Dedifferentiated amniotic fluid mesenchymal stem cell (primary cell): Measurements from ENCODE around the gene JMJD1C.
"Not testable (repeated sequence)": the region's sequence is repeated elsewhere in the genome, so short reads cannot be mapped to it uniquely, and the experiment has no call there.

Source experiments
- DNase-seq: peaks from one replicate; pipeline ENCODE4 v3.0.0-alpha.2; 2016; ENCODE audit errors: extremely low spot score

Gene JMJD1C

DNA sequence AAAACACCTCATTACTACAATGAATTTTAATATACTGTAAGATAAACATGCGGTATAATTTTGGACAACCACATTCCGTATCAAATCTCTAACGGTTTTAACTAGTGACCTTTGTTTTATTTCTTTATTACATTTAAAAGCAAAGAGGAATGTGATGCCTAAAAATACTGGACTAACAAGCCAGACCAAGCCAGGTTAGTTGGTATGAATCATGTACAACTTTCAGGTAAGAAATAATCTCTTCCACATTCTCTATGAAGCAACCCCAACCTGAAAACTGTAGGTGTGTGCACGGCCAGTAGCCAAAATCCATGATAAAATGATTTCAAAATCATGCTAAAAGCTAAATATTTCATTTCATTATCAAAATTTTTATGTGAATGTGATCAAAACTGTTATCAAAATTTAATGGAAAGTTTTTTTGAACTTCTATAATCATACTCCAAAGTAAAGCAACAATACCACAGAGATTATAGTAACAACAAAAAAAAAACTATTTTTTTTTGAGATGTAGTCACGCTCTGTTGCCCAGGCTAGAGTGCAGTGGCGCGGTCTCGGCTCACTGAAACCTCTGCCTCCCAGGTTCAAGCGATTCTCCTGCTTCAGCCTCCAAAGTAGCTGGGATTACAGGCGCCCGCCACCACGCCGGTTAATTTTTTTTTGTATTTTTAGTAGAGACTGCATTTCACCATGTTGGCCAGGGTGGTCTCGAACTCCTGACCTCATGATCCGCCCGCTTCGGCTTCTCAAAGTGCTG, 205.5 kb downstream of the JMJD1C start:
- no peak for DNase-seq

DNA sequence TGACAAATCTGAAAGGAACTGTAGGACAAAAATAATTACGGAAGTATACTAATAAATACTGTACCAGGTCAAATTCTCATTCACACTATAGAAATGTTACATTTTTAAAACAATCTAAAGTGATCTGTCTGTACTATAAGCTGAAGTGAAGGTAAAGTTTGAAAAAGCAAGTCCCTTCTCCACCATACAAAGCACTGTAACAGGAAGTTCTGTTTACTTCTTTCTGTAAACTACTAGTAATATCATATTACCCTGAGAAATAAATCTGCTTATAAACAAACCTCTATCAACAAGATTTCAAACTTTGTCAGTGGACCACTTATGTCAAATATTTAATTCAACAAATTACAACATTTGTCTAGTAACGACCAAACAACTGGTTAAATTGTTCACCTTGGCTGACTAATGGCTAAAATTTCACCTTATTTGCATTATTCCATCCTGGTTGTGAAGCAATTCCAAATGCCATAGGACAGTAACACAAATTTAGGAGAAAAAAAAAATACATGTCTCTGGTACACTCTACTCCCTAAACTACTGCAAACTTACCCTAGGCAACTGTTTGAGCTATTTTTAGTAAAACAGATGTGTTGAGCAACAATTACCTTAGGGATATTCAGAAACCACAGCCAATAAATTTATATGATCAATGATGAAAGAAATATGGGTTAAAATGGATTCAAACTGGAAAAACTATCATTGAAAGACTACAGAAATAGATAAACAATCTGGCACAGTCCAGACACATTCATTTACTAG, 206.7 kb downstream of the JMJD1C start:
- DNase-seq: no peak

DNA sequence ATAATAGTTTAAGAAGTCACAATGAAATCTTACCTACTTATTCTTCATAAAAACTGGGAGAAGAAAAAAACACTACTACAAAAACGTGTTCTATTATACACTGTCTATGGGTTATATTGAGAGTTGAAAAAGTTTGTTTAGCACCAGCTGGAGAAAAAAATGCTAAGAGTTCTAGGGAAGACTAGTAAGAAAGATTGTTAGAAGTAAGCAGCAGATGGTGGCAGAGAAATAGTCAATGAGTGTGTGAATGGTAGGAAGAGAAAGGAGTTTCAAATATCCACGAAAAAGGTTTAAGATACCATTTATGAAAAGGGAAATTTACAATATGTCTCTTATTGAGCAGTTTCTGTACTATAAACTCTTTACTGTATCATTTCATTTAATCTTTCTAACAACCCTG, 208.0 kb downstream of the JMJD1C start:
- no peak for DNase-seq

DNA sequence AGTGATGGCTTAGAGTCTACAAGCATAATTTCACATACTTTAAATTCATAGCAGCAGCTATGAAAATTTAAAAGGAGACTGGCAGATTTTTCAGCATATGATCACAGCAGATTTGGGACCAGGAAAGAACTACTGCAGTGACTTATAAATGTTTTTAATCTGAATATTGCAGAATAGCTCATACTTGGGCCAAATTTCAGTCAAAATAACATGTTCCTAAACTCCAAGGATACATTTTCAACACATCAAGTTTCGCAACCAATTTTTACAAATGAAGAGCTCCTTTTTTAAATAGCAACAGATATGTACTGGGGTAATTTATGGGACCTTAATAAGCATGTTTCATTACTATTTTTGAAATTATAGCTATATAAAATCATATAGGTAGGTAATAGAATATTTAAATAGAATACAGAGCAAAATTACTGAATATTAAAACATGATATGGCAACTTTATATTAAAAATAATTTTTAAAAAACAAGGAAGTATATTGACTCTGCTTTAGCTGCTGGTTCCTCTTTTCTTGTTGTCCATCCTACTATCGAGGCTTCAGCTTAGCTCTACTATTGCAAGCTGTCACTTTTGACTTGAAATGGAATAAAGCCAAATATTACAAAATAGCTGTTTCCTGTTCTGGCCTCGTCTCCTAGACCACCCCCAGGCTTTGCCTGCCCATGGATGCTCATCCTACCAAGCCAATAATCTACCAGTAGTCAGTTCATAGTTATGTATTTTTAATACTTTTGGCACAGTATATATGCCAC, 209.6 kb downstream of the JMJD1C start:
- DNase-seq: no peak

DNA sequence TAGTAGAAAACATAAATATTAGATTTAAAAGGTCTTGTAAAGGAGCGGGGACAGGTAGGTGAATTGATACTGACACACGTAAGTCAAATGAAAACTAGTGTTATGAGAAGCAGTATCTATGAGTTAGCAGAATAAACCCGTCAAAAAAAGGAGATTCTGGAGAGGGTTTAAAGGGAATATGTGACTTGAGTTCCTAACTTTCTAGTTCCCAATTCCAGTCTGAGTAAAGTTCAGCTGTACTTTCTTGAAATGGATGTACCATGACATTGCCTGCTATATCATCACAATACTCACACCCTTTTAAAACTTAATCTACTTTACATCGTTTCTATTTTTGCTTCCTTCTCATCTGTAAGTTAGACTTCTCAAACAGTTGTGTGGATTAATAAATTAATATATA, 210.5 kb downstream of the JMJD1C start:
- DNase-seq: no peak

DNA sequence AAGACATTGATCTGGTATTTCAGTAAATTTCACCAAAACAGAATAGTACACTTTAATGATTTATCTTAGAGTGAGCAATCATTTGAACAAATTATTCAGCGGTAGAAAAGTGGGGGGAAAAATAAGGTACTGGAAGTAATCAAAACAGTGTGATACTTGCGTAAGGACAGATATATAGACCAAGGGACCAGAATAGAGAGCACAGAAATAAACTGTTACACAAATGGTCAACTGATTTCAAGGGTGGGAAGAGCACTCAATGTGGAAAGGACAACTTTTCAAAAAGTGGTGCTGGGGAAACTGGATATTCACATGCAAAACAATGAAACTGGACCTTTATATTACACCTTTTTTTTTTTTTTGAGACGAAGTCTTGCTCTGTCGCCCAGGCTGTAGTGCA, 212.7 kb downstream of the JMJD1C start:
- DNase-seq: no peak

DNA sequence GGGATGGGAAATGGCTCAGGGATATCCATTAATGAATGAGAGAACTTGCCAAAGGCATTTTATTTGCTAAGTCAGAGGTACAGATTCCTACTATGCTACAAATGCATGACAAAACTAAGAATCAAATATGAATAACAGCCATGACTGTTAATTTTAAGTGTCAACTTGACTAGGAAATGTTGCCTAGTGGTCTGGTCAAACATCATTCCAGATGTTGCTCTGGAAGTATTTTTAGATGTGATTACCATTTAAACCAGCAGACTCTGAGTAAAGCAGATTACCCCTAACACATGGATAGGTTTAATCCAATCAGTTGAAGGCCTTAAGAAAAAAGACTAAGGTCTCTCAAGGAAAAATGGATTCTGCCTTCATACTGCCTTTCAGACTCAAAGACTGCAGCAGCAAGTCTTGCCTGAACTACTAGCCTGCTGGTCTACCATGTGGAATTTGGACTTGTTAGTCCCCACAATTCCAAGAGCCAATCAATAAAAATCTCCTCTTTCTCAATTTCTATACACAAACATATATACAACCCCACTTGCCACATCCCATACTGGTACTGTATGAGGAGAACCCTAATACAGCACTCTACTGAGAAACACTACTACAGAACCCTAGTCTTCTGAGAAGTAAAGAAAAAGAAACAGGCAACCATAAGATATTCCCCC, 213.5 kb downstream of the JMJD1C start:
- DNase-seq: no peak

DNA sequence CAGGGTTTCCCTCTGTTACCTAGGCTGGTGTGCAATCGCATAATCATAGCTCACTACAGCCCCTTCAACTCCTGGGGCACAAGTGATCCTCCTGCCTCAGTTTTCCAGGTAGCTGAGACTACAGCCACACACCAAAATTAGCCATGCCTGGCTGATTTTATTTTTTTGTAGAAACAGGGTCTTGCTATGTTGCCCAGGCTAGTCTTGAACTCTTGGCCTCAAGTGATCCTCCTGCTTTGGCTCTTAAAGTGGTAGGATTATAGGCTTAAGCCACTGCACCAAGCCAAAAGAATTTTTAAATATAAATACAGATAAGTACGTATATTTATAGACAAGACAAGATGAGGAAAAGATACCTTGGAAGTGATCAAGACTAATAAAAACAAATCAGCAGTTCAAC, 215.7 kb downstream of the JMJD1C start:
- DNase-seq: no peak

DNA sequence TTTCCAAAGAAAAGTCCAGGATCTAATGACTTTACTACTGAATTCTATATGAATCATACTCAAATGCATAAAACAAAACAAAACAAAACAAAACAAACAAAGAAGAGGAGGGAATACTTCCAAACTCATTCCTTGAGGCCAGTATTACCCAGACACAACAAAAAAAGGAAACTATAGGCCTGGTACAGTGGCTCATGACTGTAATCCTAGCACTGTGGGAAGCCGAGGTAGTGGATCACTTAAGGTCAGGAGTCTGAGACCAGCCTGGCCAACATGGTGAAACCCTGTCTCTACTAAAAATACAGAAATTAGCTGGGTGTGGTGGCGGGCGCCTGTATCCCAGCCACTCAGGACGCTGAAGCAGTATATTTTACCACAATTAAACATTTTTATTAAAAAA, 218.0 kb downstream of the JMJD1C start:
- no peak for DNase-seq

DNA sequence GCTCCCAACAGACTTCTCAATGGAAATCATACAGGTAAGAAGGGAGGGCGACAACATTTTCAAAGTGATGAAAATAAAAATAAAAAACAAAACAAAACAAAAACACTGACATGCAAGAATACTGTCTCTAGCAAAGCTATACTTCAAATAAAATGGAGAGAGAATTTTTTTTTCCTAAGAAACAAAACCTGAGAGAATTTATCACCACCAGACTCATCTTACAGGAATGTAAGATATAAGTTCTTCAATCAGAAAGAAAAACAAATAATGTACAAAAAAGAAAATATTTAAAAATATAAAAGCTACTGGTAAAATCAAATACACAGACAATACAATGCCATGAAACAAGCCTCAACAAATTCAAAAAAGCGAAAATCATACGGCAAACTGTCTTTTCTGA, 219.4 kb downstream of the JMJD1C start:
- no peak for DNase-seq

DNA sequence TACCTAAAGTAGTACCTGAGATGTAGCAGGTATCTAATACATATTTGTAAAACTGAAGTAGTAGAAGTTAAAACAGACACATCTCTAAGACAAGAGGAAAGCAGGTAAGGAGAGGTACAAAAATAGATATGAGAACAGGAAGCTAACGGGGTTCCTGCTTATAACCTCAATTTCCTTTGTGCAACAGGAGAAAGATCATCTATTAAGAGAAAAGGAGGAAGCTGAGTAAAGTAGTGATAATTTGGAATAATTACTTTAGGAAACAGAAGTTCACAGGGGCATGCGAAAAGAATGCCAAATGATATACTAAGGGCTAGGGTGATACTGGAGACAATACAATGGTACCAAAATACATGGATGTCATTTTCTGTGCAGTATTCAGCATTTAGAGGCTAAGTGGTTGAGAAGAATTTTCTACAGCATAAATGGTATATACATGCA, 223.9 kb downstream of the JMJD1C start:
- DNase-seq: no peak

DNA sequence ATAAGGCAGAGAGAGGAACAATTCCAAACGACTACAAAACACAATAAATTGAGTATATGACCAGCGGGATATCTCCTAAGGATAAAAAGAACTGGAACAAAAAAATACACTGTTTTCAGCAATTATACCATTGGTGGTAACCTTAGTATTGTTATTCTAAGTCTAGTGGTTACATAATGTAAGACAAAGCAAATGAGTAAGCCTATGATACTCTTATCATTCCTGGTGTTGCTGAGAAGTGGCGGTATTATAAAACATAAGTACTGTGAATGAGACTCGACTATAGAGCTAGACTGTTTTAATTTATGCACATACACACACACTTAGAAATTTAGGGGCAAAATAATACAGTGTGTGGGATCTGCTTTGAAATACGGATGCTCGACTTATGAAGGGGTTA, 225.0 kb downstream of the JMJD1C start:
- no peak for DNase-seq

DNA sequence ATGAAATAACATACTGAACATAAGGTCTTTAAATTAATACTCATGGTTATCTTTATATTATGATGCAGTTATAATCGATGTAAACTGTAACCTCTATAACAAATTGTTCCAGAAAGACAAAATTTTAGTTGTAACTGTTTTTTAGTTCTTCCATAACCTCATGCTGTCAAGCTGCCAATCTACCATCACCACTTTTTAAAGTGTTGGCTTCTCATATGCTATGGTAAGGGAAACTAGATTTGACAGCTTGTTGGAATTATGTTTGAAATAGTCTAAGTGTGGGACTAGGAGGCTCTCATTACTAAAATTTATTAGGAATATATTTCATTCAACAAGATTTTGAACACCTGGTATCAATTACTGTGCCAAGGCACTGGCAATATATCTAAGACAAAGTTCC, 227.3 kb downstream of the JMJD1C start:
- DNase-seq: no peak

DNA sequence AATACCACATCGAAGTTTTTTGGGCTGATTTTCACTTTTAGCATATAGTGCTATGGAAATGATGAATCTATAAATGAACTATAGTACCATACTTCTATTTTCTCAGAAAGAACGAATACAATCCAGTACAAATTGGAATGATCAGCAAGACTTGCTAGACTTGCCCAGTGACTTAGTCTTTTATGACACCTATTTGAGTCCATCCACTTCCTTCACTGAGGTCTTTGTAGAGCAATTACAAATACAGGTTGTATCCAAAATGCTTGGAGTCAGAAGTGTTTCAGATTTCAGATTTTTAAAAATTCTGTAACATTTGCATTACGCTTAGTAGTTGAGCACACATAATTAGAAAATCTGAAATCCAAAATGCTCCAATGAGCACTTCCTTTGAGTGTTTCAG, 228.4 kb downstream of the JMJD1C start:
- DNase-seq: no peak

DNA sequence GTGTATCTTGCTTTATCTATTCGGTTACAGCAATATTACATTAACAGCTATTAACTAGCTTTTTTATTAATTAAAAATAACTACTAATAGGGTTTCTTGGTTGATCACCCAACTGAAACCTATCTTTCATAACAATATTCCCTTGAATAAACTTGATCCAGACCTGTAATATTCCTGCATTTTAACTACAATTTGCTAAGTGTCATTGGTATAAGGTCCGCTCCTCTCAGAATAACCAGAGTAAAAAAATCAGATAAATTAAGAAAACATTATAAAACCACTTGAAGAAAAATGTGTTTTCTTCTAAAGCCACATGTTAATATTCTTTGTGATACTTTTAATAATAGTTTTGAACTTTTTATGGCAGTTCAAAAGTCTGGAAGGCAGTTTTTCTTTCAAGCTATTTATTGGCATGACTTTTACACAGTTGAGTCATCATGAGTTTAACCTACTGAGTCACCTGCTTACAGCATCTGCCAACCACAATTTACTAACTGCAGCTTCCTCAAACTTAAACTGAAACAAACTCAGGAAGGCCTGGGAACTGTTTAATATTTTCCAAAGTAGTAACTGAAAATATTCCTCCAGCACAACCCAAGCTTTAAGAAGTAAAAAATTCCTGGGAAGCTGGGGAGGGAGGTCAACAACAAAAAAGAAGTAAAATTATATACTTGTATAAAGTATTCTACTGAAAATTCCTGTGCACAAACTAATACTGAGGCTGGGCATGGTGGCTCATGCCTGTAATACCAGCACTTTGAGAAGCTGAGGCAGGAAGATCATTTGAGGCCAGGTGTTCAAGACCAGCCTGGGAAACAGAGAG, 229.5 kb downstream of the JMJD1C start:
- DNase-seq: peak; percentile 54

DNA sequence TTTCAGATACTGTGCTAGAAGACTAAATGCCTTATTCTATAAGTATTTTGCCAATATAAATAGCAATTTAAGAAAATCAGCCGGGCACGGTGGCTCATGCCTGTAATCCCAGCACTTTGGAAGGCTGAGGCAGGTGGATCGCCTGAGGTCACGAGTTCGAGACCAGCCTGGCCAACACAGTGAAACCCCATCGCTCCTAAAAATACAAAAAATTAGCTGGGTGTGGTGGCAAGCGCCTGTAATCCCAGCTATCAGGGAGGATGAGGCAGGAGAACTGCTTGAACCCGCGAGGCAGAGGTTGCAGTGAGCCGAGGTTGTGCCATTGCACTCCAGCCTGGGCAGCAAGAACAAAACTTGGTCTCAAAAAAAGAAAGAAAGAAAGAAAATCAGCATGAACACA, 230.6 kb downstream of the JMJD1C start:
- DNase-seq: not testable (repeated sequence)

DNA sequence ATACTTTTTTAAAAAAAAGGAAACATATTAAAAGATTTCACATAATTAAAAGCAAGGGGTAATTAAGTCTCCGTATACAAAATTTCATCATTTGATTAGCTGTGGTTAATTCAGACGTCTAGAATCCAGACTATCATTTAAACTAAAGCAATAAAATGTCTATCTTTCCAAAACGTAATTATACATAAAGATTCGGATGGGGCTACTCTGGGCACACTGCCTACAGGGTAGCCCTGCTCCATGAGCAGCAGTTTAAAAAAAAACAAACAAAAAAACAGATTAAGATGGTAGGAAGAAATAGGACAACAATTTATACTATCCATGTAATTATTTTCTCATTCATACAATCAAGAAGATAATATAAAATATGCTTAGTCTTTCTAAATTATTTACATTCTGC, 236.6 kb downstream of the JMJD1C start:
- no peak for DNase-seq

DNA sequence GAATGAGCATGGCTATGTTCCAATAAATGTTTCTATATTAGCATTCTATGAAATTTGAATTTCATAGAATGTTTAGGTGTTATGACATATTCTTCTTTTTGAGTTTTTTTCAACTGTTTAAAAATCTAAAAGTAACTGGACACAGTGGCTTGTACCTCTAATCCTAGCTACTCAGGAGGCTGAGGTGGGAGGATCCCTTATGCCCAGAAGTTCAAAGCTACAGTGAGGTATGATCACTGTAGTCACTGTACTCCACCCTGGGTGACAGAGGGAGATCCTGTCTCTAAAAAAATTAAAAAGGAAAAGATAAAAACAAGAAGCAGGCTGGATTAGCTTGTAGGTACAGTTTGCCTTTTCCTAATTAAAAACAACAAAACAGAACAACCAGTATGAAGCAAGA, 237.5 kb downstream of the JMJD1C start:
- DNase-seq: no peak

DNA sequence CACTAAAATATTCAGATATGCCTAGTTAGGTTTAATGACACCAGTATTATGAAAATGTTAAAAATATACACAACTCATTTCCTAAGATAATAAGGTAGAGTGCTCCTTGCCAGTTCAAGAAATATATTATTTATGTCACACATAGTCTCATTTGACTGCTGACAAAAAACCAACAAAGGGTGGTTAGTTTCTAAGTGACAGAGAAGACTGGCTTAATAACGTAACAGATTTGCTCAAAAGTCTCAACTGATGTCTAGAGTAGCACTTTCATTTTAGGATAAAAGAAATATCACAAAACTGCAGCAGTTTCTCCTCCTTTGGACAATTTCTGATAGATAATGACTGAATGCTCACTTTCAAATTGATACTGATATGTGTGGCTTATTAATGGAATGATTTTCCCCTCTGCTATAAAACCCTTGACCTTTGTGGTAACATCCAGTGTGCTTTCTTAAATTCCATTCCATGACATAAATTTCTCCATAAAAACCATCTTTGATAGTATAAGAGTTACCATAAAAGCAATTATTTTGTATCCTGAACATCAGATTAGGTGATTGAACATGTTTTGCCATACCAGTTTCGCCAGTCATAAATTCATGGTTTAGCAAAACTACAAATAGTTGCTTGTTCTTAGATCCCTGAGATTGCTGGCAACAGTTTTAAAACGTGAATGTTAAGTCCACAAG, 238.4 kb downstream of the JMJD1C start:
- DNase-seq: no peak

DNA sequence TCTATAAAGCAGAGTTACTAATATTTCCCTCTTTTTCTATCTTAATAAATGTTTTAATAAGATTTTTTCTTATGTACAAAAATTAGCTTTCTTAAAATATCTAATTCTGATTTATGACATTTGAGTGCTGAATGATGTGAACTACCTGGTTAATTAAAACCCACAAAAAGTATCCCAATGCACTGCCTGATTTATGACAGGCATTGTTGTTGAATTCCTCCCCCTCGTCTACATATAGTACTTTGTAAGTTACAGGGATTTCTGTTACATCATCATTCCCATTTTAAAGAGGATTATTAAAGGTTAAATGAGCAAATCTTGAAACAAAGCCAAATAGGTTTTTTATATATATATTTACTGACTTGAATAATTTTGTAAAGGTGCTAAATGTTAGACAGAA, 241.5 kb downstream of the JMJD1C start:
- no peak for DNase-seq

DNA sequence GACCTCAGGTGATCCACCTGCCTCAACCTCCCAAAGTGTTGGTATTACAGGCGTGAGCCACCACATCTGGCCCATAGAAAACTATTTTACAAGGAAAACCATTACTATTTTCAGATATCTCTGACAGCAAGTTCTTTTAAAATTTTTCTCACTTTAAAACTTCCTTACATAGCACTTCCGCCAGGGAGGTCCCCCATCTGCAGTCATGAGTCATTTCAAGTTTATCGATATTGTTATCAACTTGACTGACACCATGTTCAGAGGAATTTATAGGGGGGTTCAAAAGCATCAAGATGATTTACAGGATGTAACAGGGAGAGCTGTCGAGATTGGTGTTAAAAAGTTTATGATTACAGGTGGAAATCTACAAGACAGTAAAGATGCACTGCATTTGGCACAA, 243.8 kb downstream of the JMJD1C start:
- no peak for DNase-seq
